CD14-positive monocyte (primary cell): ENCODE results near the gene PRPF4. TPM values are rescaled to one million over a fixed set of nuclear protein-coding genes. Genes with fewer than 3 reads are reported as not detected.

Experiments
- DNase-seq, 3 donors: peaks; one replicate each; pipeline ENCODE4 v3.0.0-alpha.2; 2011 to 2022
- H2AFZ ChIP-seq: 2 replicates; pipeline ENCODE4 v1.6.0; 2012; ENCODE audit warnings: mild to moderate bottlenecking, low read depth, low read length, inconsistent platforms; ENCODE audit not compliant: insufficient read depth, poor library complexity, severe bottlenecking
- H3K27ac ChIP-seq, 2 donors: 1 replicate in 1 of 2; 2 replicates in 1 of 2; pipeline ENCODE4 v1.5.1; 2012 to 2013; ENCODE audit warnings: low read length in 2 of 2, control low read depth in 1 of 2, inconsistent platforms in 1 of 2, low read depth in 1 of 2, mild to moderate bottlenecking in 1 of 2
- H3K27me3 ChIP-seq, 2 donors: one replicate each; pipeline versions ENCODE4 v1.6.0 to v1.6.1; 2011 to 2013; ENCODE audit warnings: low read length in 2 of 2; ENCODE audit not compliant: control insufficient read depth in 2 of 2, insufficient read depth in 2 of 2
- H3K36me3 ChIP-seq, 2 donors: replicated peaks in 1 of 2; 1 replicate in 1 of 2; 2 replicates in 1 of 2; pipeline versions ENCODE4 v1.5.1 to v1.6.1; 2012 to 2013; ENCODE audit warnings: low read length in 2 of 2, control low read depth in 1 of 2, inconsistent platforms in 1 of 2, mild to moderate bottlenecking in 1 of 2; ENCODE audit not compliant: insufficient read depth in 2 of 2, control insufficient read depth in 1 of 2
- H3K4me1 ChIP-seq, 2 donors: 1 replicate in 1 of 2; 2 replicates in 1 of 2; pipeline versions ENCODE4 v1.5.1 to v1.6.1; 2012 to 2013; ENCODE audit warnings: low read length in 2 of 2, control low read depth in 1 of 2, inconsistent platforms in 1 of 2, mild to moderate bottlenecking in 1 of 2, moderate library complexity in 1 of 2; ENCODE audit not compliant: insufficient read depth in 2 of 2, control insufficient read depth in 1 of 2
- H3K4me2 ChIP-seq: replicated peaks from 2 replicates; pipeline ENCODE3; 2012; ENCODE audit warnings: low read length, moderate library complexity, mild to moderate bottlenecking; ENCODE audit not compliant: poor library complexity, severe bottlenecking; ENCODE audit errors: extremely low read depth
- H3K4me3 ChIP-seq, 3 experiments: fragments of 200-600 bp in 1 of 3; sonication (generic) in 1 of 3; replicated peaks in 1 of 3; 1 replicate in 2 of 3; 2 replicates in 1 of 3; pipeline ENCODE4 v1.5.1; 2011 to 2013; ENCODE audit warnings: low read length in 3 of 3, mild to moderate bottlenecking in 3 of 3, control low read depth in 2 of 3, low read depth in 2 of 3, inconsistent platforms in 1 of 3, moderate library complexity in 1 of 3
- H3K79me2 ChIP-seq: 2 replicates; pipeline ENCODE4 v1.6.0; 2012; ENCODE audit warnings: mild to moderate bottlenecking, control low read depth, inconsistent platforms, low read length, moderate library complexity; ENCODE audit not compliant: insufficient read depth
- H3K9ac ChIP-seq: 2 replicates; pipeline ENCODE4 v1.6.0; 2017; ENCODE audit warnings: low read length, mild to moderate bottlenecking; ENCODE audit not compliant: insufficient read depth, poor library complexity, severe bottlenecking
- H3K9me3 ChIP-seq, 2 donors: replicated peaks in 1 of 2; 1 replicate in 1 of 2; 2 replicates in 1 of 2; pipeline versions ENCODE4 v1.5.1 to v1.6.1; 2012 to 2013; ENCODE audit warnings: low read length in 2 of 2, control low read depth in 1 of 2; ENCODE audit not compliant: control insufficient read depth in 1 of 2, insufficient read depth in 1 of 2
- H4K20me1 ChIP-seq: 2 replicates; pipeline ENCODE4 v1.6.0; 2012; ENCODE audit warnings: mild to moderate bottlenecking, low read length, control low read depth, moderate library complexity; ENCODE audit not compliant: insufficient read depth
- H3K27ac Mint-ChIP-seq, 7 donors: one replicate each; pipeline ENCODE4 v1.8.0; 2020; ENCODE audit warnings: mild to moderate bottlenecking in 7 of 7, mixed read lengths in 7 of 7, moderate library complexity in 6 of 7, inconsistent platforms in 2 of 7
- H3K27me3 Mint-ChIP-seq, 3 donors: one replicate each; pipeline ENCODE4 v1.8.0; 2021 to 2022; ENCODE audit warnings: low read depth in 3 of 3, mild to moderate bottlenecking in 3 of 3, mixed read lengths in 3 of 3, moderate library complexity in 3 of 3, inconsistent platforms in 1 of 3
- H3K36me3 Mint-ChIP-seq, 2 donors: one replicate each; pipeline ENCODE4 v1.8.0; 2020; ENCODE audit warnings: mixed read lengths in 2 of 2, inconsistent platforms in 1 of 2, mild to moderate bottlenecking in 1 of 2
- H3K4me1 Mint-ChIP-seq: one replicate; pipeline ENCODE4 v1.8.0; 2020; ENCODE audit warnings: mild to moderate bottlenecking, mixed read lengths
- H3K4me3 Mint-ChIP-seq, 2 donors: one replicate each; pipeline ENCODE4 v1.8.0; 2020; ENCODE audit warnings: mild to moderate bottlenecking in 2 of 2, mixed read lengths in 2 of 2, moderate library complexity in 1 of 2
- H3K9me3 Mint-ChIP-seq, 7 donors: one replicate each; pipeline ENCODE4 v1.8.0; 2020 to 2022; ENCODE audit warnings: mixed read lengths in 7 of 7, mild to moderate bottlenecking in 6 of 7, moderate library complexity in 6 of 7, inconsistent platforms in 2 of 7
- CTCF ChIP-seq: fragments of 200-600 bp; IDR thresholded peaks from one replicate; pipeline ENCODE4 v1.8.0; 2022; ENCODE audit warnings: antibody characterized with exemption, mild to moderate bottlenecking
- WGBS: methylation state at CpG from one replicate; pipeline ENCODE4 v1.1.5; 2013; ENCODE audit warnings: missing lambda C conversion rate; ENCODE audit not compliant: insufficient coverage; 5-methylcytosine and 5-hydroxymethylcytosine counted together
- intact Hi-C, 2 donors: fragments of 100-400 bp; cut with micrococcal nuclease; formaldehyde crosslinking; loops; one replicate each; pipeline versions ENCODE4 v1.15.0 to v1.15.1; 2023
- polyA plus RNA-seq, 3 donors: library from polyadenylated mRNA; depleted of rRNA in 1 of 3; unstranded in 2 of 3; stranded (reverse) in 1 of 3; fragments of 300-500 nt in 2 of 3; fragments of >200 nt in 1 of 3; fragmentation: Illumina TruSeq in 2 of 3; gene quantifications; 1 replicate in 2 of 3; 2 replicates in 1 of 3; pipeline ENCODE4 v1.2.3, GENCODE V29; 2012 to 2021

The PRPF4 gene
- polyA plus RNA-seq, 3 donors, result 13.0 to 23.8 (median 22.1) TPM

GRCh38 chr9:113281356-113281755, 5.9 kb downstream of the PRPF4 start:
- WGBS, result 100% methylated on average over 3 of the region's 4 CpGs
- Mint-ChIP-seq H3K4me3 (no peak overlapping the region), H3K36me3 (peaks cover 73 to 78% of the 10 kb centered on the region in 2 donors)

GRCh38 chr9:113289091-113289490, 13.6 kb downstream of the PRPF4 start:
- Mint-ChIP-seq H3K4me1 (no peaks in the 10 kb centered on the region), H3K27ac (no peak overlapping the region), H3K27me3 (peaks cover 0 to 1% (median 0%) of the 10 kb centered on the region in 3 donors), H3K9me3 (no peaks in the 10 kb centered on the region), H3K4me3 (no peak overlapping the region), H3K36me3 (peaks cover 81 to 84% of the 10 kb centered on the region in 2 donors)
- no peaks in the 10 kb centered on the region for H4K20me1 ChIP-seq
- H3K27ac ChIP-seq, result no peak overlapping the region
- no peak overlapping the region for H2AFZ ChIP-seq
- H3K4me2 ChIP-seq, result no peak overlapping the region
- H3K79me2 ChIP-seq, result no peaks in the 10 kb centered on the region
- no peaks in the 10 kb centered on the region for H3K27me3 ChIP-seq
- H3K36me3 ChIP-seq, result peaks cover 95 to 99% of the 10 kb centered on the region in 2 donors
- no peaks in the 10 kb centered on the region for H3K9me3 ChIP-seq
- no CpG with 5 or more reads among the region's 2 CpGs for WGBS
- DNase-seq, result no peak
- H3K9ac ChIP-seq, result no peak overlapping the region
- H3K4me3 ChIP-seq, result no peak overlapping the region
- intact Hi-C loops, result no loop called here
- TF ChIP-seq CTCF, result no peak
- H3K4me1 ChIP-seq, result no peaks in the 10 kb centered on the region

More at GRCh38 chr9:113281356-113281755, 5.9 kb downstream of the PRPF4 start:
- Histone ChIP-seq H2AFZ (no peak overlapping the region), H3K4me2 (no peak overlapping the region), H3K4me3 (no peak overlapping the region), H3K27ac (no peak overlapping the region), H3K79me2 (peaks cover 26% of the 10 kb centered on the region), H3K36me3 (peaks cover 78 to 87% of the 10 kb centered on the region in 2 donors), H3K9ac (no peak overlapping the region), H3K27me3 (no peaks in the 10 kb centered on the region), H3K9me3 (no peaks in the 10 kb centered on the region), H4K20me1 (no peaks in the 10 kb centered on the region), H3K4me1 (peaks cover 3% of the 10 kb centered on the region in 2 donors)
- intact Hi-C loops, result no loop called here
- H3K9me3 Mint-ChIP-seq, result no peaks in the 10 kb centered on the region
- TF ChIP-seq CTCF, result no peak
- DNase-seq, result no peak
- peak overlapping the region in 1 of 7 donors; percentile 50 for H3K27ac Mint-ChIP-seq
- H3K4me1 Mint-ChIP-seq, result peaks cover 4% of the 10 kb centered on the region
- H3K27me3 Mint-ChIP-seq, result no peaks in the 10 kb centered on the region
